ENCODE data around the gene ALG9.

DNA sequence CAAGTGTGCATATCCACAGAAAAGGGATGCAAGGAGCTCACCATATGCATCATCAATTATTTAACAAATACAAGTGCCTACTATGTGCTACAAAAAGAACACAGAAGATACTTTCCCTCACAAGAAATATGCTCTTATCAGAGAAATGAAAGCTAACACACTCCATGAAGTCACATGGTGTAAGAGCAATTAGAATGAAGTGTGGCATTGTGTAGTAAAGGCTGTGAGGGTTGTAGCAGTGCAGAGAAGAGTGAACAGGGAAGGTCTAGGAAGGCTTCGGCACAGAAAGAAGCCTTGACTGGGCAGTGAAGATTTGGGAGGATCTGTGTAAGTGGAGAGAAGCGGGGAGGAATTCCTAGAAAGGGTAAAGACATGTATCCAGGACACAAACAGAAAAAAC, 127.7 kb downstream of the ALG9 start:
- TF ChIP-seq POLR2A (IDR thresholded peaks at IDR 0.05) (no peak), POLR2AphosphoS5 (IDR thresholded peaks at IDR 0.05) (no peak)
- TF ChIP-seq, protein P1, sequence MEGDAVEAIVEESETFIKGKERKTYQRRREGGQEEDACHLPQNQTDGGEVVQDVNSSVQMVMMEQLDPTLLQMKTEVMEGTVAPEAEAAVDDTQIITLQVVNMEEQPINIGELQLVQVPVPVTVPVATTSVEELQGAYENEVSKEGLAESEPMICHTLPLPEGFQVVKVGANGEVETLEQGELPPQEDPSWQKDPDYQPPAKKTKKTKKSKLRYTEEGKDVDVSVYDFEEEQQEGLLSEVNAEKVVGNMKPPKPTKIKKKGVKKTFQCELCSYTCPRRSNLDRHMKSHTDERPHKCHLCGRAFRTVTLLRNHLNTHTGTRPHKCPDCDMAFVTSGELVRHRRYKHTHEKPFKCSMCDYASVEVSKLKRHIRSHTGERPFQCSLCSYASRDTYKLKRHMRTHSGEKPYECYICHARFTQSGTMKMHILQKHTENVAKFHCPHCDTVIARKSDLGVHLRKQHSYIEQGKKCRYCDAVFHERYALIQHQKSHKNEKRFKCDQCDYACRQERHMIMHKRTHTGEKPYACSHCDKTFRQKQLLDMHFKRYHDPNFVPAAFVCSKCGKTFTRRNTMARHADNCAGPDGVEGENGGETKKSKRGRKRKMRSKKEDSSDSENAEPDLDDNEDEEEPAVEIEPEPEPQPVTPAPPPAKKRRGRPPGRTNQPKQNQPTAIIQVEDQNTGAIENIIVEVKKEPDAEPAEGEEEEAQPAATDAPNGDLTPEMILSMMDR (IDR thresholded peaks at IDR 0.05), result no peak
